Ureter (tissue), 1 donor: ENCODE data around the gene CCNJL. TPM values are rescaled to one million over a fixed set of nuclear protein-coding genes. Genes with fewer than 3 reads are reported as not detected.
A peak's percentile ranks its signal among the peaks of the same experiment; 100 is the strongest.
"Not testable (repeated sequence)": the region's sequence is repeated elsewhere in the genome, so short reads cannot be mapped to it uniquely, and the experiment has no call there.

Source experiments
- DNase-seq: peaks from one replicate; pipeline ENCODE4 v3.0.0-alpha.2; 2020; ENCODE audit warnings: low spot score
- total RNA-seq: library from RNA; stranded (reverse); gene quantifications from one replicate; pipeline ENCODE4 v1.2.4, GENCODE V29; 2023
- donor health status: DM: yes; HTN: yes; CAD: no.

The CCNJL gene
- total RNA-seq, result 12.4 TPM

DNA sequence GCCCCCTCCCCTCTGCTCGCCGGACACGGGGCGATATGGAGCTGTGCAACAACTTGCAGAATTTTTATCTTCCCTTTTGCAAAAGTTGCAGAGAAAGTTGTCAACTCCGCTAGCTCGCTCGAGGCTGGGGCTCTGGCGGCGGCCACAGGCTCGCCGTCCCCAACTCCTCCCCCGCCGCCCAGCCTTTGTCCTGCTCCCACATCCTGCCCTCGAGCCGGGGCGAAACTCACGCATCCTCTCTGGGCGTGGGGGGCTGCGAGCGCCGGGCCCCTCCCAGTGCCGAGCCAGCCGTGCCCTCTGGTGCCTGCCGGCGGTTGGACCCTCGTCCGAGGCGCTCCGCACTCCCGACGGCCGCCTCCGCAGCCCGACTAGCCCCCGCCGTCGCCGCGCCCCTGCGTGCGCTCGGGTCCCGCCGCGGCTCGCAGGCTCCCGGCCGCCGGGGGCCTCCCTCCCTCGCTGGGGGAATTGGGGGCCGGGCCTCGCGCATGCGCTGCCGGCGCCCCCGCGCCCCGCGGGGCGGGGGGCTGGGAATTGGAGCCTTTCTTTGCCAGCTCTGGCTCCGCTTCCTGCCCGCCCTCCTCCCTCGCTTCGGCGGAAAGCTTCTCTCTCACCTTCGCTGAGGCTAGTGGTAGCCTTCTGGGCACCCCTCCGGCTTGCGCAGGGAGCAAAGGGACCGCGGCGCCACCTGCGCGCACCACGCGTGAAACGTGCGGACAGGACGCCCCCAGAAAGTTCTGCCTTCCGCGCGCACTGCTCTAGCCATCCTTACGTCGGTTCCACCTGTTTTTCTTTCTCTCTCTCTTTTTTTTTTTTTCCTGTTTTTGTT lies at the start of gene CCNJL:
Gene CCNJL, minus strand, starts transcription at position 431 of the 826 bp plus-strand sequence. CDS start 641 bp downstream, outside the sequence.
- peak; percentile 59 for DNase-seq

GRCh38 chr5:160361624-160362228 lies 49.4 kb upstream of the CCNJL start:
- DNase-seq, result no peak

DNA sequence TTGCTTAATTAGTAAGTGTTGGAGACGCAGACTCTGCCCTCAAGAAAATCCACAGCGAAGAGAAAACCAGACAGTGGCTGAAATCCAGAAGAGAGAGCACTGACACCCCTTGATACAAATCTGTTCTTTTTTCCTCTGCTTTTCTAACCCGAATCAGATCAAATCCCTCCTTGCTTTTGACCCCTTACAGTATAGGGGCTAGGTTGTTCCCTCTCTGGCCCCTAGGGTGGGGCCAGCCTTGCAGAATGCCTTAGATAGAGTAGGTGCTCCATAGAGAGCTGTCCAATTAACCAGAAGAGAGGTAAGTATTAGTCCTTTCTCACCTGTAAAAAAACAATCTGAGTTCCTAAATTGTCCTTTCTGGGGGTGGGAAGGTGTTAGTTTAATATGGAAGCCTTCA lies 47.9 kb upstream of the CCNJL start:
- no peak for DNase-seq

GRCh38 chr5:160359816-160360215 lies 47.5 kb upstream of the CCNJL start:
- DNase-seq, result no peak

DNA sequence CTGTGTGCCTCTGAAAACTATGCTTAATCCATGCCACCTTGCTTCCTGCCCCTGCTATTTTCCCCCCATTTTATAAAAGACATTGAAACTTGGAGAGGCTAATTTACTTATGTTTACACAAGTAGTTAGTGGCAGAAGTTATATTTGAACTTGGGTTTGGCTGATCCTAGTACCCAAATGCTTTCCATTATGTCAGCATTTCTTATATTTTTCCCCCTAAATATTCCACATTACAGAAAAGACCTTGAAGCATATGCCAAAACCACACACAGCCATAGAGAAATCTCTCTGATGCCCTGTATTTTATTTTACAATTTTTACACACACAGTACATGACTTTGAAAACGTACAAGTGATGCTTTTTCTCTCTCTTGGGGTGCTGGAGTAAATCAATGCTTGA lies 46.9 kb upstream of the CCNJL start:
- no peak for DNase-seq

- DNase-seq, result no peak
Measured at GRCh38 chr5:160357861-160358411, 45.6 kb upstream of the CCNJL start.

- DNase-seq, result no peak
Measured at GRCh38 chr5:160357394-160357793, 45.0 kb upstream of the CCNJL start.

- no peak for DNase-seq
Measured at GRCh38 chr5:160356550-160357347, 44.4 kb upstream of the CCNJL start.

- no peak for DNase-seq
Measured at GRCh38 chr5:160354666-160355065, 42.3 kb upstream of the CCNJL start.

GRCh38 chr5:160353379-160353778 lies 41.0 kb upstream of the CCNJL start:
- peak; percentile 50 for DNase-seq

DNA sequence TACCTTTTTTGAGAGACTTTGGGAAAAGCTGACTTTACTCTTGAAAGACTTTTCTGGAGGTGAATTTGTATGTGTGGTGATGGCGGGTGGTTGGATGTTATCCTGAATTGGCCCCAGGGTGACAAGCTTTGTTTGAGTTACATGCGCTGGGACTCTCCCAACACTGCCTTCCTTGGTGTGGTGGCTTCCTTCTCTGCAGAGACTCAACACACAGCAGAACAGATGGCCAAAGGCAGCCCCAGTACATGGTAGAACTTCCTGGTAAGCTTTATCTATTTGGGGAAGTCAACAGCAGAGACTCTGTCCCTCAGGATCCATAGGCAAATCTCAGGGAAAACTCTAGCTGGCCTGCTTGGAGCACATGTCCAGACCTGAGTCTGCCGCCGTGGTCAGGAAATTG lies 39.9 kb upstream of the CCNJL start:
- no peak for DNase-seq

- no peak for DNase-seq
Measured at GRCh38 chr5:160349935-160350303, 37.6 kb upstream of the CCNJL start.

GRCh38 chr5:160349249-160349934 lies 37.0 kb upstream of the CCNJL start:
- DNase-seq, result no peak

- no peak for DNase-seq
Measured at GRCh38 chr5:160348080-160348479, 35.7 kb upstream of the CCNJL start.

DNA sequence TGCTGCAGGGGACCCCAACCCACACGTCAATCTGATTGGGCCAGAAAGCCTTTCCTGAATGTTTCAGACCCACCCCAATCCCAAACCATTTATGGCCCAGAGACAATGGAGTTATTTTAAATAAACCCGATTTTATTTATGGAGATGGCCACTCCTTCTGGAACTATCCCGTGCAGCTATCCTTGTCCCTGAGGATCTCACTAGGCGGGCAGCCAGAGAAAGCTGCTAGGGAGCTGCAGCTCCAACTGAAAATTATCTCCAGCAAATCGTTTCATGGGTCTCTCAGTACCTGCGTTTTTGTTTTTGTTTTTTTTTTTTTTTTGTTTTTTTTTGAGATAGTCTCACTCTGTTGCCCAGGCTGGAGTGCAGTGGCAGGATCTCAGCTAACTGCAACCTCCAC lies 35.1 kb upstream of the CCNJL start:
- no peak for DNase-seq

GRCh38 chr5:160342413-160342941 lies 30.1 kb upstream of the CCNJL start:
- DNase-seq, result no peak

GRCh38 chr5:160341309-160341870 lies 29.0 kb upstream of the CCNJL start:
- DNase-seq, result no peak

GRCh38 chr5:160340513-160340912 lies 28.1 kb upstream of the CCNJL start:
- DNase-seq, result not testable (repeated sequence)

GRCh38 chr5:160339406-160340130 lies 27.2 kb upstream of the CCNJL start:
- DNase-seq, result no peak

GRCh38 chr5:160334716-160335115 lies 22.4 kb upstream of the CCNJL start:
- DNase-seq, result not testable (repeated sequence)
